HepG2 (cell line): Measurements from ENCODE around the gene TCFL5. TPM values are rescaled to one million over a fixed set of nuclear protein-coding genes. Genes with fewer than 3 reads are reported as not detected.

Source experiments
- CAMTA2 ChIP-seq: sonication (generic); formaldehyde crosslinking; IDR thresholded peaks from 2 replicates; pipeline ENCODE4 v1.4.0; 2020; ENCODE audit warnings: mild to moderate bottlenecking, missing genetic modification reagents, borderline replicate concordance
- PHF21A ChIP-seq: sonication (generic); formaldehyde crosslinking; IDR thresholded peaks from 2 replicates; pipeline ENCODE4 v1.5.0; 2020; ENCODE audit warnings: mild to moderate bottlenecking, missing genetic modification reagents
- SOX6 ChIP-seq, 2 experiments: fragments of 450-650 bp in 1 of 2; sonication (generic) in 1 of 2; formaldehyde crosslinking in 1 of 2; IDR thresholded peaks; 2 replicates each; pipeline versions ENCODE4 v1.4.0 to v1.6.1; 2017 to 2020; ENCODE audit warnings: antibody characterized with exemption in 1 of 2, mild to moderate bottlenecking in 1 of 2, missing genetic modification reagents in 1 of 2
- ZMYM4 ChIP-seq: sonication (generic); formaldehyde crosslinking; IDR thresholded peaks from 2 replicates; pipeline ENCODE4 v1.8.1; 2023; ENCODE audit warnings: mild to moderate bottlenecking, missing genetic modification reagents
- ZNF136 ChIP-seq: sonication (generic); formaldehyde crosslinking; IDR thresholded peaks from 2 replicates; pipeline ENCODE4 v1.8.1; 2022; ENCODE audit warnings: low read depth, mild to moderate bottlenecking, moderate library complexity, missing genetic modification reagents
- ZNF260 ChIP-seq: sonication (generic); formaldehyde crosslinking; IDR thresholded peaks from 2 replicates; pipeline ENCODE4 v1.4.0; 2020; ENCODE audit warnings: missing genetic modification reagents, low read depth, mild to moderate bottlenecking, borderline replicate concordance
- ZNF460 ChIP-seq: sonication (generic); formaldehyde crosslinking; IDR thresholded peaks from 2 replicates; pipeline ENCODE4 v1.5.1; 2020; ENCODE audit warnings: missing genetic modification reagents, mild to moderate bottlenecking, borderline replicate concordance
- polyA plus RNA-seq, 8 experiments: library from polyadenylated mRNA; depleted of rRNA in 3 of 8; stranded (reverse) in 7 of 8; unstranded in 1 of 8; fragments of >200 nt; fragmentation: Illumina TruSeq in 4 of 8; extraction: Trizol in 4 of 8; gene quantifications; 2 replicates each; pipeline versions ENCODE4 v1.2.1 to v1.2.3, GENCODE V29; 2011 to 2016; ENCODE audit warnings: low read depth in 4 of 8, missing spikeins in 1 of 8, mixed read lengths in 1 of 8; ENCODE audit not compliant: insufficient read depth in 1 of 8
- total RNA-seq, 5 experiments: library from RNA; depleted of rRNA; stranded (reverse); fragments of >200 nt; fragmentation: Illumina TruSeq; extraction: Trizol; gene quantifications; 2 replicates each; pipeline ENCODE4 v1.2.3, GENCODE V29; 2016; ENCODE audit warnings: low read depth in 1 of 5
- TF ChIP-seq, protein P1 (sequence below): sonication (generic); formaldehyde crosslinking; IDR thresholded peaks from 2 replicates; pipeline ENCODE4 v1.9.0; 2021; ENCODE audit warnings: missing genetic modification reagents, borderline replicate concordance
- TF ChIP-seq, protein P2 (sequence below): sonication (generic); formaldehyde crosslinking; IDR thresholded peaks from 2 replicates; pipeline ENCODE4 v1.4.0; 2020; ENCODE audit warnings: mild to moderate bottlenecking, missing genetic modification reagents
- TF ChIP-seq, protein P3 (sequence below): sonication (generic); formaldehyde crosslinking; IDR thresholded peaks from 2 replicates; pipeline ENCODE4 v1.4.0; 2020; ENCODE audit warnings: missing genetic modification reagents
- TF ChIP-seq, protein P4 (sequence below): sonication (generic); formaldehyde crosslinking; IDR thresholded peaks from 2 replicates; pipeline ENCODE4 v1.4.0; 2020; ENCODE audit warnings: mild to moderate bottlenecking, missing genetic modification reagents

Gene TCFL5
- total and polyA plus RNA-seq, 2 of the 13 experiments (the other 11 are each of a cell fraction or from before 2014, with no cell fraction given) = 14.8 to 20.0 TPM

DNA sequence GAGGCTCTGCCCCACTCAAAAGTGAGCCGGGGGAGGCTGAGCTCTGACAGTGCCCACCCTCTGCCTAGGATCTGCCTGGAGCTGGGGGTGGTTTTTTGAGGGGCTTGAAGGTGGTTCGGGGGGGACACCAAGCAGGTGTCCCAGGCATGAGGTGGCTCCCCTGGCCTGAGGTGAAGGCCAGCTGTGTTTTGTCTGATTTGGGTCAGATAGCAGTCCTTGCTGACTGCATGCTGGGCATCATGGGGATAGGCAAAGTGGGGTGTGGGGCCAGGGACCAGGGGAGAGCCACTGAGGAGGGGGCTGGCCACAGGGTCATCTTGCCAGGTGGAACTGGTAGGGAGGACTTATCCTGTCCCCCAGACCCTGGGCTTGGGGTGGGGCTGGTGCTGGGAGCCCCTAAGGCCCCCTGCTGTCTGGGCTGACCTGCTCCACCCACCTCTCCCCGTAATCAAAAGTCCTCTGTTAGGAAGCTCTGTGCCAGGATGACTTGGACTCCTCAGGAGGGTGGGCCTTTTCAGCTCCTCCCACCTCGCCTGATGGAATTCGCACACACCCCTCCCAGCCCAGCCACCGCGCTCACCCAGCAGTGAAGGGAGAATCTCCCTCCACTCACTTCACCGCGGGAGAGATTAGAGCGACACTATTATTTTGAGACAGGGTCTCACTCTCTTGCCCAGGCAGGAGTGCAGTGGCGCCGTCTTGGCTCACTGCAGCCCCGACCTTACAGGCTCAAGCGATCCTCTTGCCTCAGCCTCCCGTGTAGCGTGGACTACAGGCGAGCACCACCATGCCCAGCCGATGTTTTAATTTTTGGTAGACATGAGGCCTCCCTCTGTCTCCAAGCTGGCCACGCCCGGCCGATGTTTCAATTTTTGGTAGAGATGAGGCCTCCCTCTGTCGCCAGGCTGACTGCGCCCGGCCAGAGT lies 46.3 kb downstream of the TCFL5 start (continued):
- TF ChIP-seq CAMTA2 (CRISPR knock-in tag) (no peak), SOX6 (IDR thresholded peaks at IDR 0.05) (no peak), SOX6 (CRISPR knock-in tag; IDR thresholded peaks at IDR 0.05) (no peak), ZMYM4 (CRISPR knock-in tag) (no peak; the same call in 1 of the 2 replicates), ZNF260 (CRISPR knock-in tag) (no peak), PHF21A (CRISPR knock-in tag) (no peak), ZNF460 (peak; percentile 90; the same call in 1 of the 2 replicates), ZNF136 (0 out of 2 replicates have a peak, but pooled peaks have one; percentile 46)
- TF ChIP-seq, protein P1, sequence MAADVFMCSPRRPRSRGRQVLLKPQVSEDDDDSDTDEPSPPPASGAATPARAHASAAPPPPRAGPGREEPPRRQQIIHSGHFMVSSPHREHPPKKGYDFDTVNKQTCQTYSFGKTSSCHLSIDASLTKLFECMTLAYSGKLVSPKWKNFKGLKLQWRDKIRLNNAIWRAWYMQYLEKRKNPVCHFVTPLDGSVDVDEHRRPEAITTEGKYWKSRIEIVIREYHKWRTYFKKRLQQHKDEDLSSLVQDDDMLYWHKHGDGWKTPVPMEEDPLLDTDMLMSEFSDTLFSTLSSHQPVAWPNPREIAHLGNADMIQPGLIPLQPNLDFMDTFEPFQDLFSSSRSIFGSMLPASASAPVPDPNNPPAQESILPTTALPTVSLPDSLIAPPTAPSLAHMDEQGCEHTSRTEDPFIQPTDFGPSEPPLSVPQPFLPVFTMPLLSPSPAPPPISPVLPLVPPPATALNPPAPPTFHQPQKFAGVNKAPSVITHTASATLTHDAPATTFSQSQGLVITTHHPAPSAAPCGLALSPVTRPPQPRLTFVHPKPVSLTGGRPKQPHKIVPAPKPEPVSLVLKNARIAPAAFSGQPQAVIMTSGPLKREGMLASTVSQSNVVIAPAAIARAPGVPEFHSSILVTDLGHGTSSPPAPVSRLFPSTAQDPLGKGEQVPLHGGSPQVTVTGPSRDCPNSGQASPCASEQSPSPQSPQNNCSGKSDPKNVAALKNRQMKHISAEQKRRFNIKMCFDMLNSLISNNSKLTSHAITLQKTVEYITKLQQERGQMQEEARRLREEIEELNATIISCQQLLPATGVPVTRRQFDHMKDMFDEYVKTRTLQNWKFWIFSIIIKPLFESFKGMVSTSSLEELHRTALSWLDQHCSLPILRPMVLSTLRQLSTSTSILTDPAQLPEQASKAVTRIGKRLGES (CRISPR knock-in tag) = no peak
- TF ChIP-seq, protein P2, sequence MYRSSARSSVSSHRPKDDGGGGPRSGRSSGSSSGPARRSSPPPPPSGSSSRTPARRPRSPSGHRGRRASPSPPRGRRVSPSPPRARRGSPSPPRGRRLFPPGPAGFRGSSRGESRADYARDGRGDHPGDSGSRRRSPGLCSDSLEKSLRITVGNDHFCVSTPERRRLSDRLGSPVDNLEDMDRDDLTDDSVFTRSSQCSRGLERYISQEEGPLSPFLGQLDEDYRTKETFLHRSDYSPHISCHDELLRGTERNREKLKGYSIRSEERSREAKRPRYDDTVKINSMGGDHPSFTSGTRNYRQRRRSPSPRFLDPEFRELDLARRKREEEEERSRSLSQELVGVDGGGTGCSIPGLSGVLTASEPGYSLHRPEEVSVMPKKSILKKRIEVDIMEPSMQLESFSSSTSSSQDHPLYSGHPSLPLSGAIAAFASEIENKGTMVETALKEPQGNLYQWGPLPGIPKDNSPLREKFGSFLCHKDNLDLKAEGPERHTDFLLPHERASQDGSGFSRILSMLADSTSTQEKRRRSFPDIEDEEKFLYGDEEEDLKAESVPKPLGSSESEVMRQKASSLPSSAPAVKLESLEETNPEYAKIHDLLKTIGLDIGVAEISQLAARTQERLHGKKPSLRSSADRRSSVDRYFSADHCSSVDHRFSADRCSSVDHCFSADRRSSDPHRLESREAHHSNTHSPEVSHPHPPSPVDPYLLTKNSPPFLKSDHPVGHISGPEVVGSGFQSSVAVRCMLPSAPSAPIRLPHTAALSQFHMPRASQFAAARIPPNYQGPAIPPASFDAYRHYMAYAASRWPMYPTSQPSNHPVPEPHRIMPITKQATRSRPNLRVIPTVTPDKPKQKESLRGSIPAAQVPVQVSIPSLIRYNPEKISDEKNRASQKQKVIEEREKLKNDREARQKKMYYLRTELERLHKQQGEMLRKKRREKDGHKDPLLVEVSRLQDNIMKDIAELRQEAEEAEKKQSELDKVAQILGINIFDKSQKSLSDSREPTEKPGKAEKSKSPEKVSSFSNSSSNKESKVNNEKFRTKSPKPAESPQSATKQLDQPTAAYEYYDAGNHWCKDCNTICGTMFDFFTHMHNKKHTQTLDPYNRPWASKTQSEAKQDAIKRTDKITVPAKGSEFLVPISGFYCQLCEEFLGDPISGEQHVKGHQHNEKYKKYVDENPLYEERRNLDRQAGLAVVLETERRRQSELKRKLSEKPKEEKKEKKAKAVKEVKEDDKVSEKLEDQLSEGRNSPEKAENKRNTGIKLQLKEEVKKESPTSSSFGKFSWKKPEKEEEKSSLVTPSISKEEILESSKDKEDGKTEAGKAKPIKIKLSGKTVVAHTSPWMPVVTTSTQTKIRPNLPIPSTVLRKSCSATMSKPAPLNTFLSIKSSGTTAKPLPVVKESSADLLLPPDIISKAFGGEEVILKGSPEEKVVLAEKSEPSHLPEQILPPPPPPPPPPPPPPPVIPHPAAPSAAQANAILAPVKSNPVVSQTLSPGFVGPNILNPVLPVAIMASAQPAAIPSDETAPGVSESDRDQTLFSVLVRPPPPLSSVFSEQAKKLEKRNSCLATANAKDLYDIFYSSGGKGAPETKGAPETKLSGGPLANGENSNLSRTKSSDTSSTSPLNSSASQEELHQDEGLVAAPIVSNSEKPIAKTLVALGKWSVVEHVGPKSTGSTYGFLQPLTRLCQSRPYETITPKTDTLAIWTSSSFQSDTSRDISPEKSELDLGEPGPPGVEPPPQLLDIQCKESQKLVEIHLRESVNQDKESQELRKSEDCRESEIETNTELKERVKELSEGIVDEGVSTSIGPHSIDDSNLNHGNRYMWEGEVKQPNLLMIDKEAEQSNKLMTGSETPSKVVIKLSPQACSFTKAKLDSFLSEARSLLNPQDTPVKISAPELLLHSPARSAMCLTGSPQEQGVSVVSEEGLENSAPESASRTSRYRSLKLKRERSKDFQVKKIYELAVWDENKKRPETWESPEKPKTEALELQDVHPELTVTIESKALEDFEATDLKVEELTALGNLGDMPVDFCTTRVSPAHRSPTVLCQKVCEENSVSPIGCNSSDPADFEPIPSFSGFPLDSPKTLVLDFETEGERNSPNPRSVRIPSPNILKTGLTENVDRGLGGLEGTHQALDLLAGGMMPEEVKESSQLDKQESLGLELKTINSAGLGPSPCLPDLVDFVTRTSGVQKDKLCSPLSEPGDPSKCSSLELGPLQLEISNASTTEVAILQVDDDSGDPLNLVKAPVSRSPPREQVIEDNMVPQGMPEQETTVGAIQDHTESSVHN (CRISPR knock-in tag) = no peak; the same call in 1 of the 2 replicates
- TF ChIP-seq, protein P3, sequence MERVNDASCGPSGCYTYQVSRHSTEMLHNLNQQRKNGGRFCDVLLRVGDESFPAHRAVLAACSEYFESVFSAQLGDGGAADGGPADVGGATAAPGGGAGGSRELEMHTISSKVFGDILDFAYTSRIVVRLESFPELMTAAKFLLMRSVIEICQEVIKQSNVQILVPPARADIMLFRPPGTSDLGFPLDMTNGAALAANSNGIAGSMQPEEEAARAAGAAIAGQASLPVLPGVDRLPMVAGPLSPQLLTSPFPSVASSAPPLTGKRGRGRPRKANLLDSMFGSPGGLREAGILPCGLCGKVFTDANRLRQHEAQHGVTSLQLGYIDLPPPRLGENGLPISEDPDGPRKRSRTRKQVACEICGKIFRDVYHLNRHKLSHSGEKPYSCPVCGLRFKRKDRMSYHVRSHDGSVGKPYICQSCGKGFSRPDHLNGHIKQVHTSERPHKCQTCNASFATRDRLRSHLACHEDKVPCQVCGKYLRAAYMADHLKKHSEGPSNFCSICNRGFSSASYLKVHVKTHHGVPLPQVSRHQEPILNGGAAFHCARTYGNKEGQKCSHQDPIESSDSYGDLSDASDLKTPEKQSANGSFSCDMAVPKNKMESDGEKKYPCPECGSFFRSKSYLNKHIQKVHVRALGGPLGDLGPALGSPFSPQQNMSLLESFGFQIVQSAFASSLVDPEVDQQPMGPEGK (CRISPR knock-in tag) = peak; percentile 90
- TF ChIP-seq, protein P4, sequence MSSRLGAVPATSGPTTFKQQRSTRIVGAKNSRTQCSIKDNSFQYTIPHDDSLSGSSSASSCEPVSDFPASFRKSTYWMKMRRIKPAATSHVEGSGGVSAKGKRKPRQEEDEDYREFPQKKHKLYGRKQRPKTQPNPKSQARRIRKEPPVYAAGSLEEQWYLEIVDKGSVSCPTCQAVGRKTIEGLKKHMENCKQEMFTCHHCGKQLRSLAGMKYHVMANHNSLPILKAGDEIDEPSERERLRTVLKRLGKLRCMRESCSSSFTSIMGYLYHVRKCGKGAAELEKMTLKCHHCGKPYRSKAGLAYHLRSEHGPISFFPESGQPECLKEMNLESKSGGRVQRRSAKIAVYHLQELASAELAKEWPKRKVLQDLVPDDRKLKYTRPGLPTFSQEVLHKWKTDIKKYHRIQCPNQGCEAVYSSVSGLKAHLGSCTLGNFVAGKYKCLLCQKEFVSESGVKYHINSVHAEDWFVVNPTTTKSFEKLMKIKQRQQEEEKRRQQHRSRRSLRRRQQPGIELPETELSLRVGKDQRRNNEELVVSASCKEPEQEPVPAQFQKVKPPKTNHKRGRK (CRISPR knock-in tag) = no peak
